HCT116 (cell line): ENCODE data around the gene IFIT3. TPM values are rescaled to one million over a fixed set of nuclear protein-coding genes. Genes with fewer than 3 reads are reported as not detected.

Experiments
- ATAC-seq: fragments of 200-7000 bp; cut with Tn5 transposase; 2 replicates; pipeline ENCODE4 v1.9.1; 2020; ENCODE audit warnings: mild to moderate bottlenecking, moderate library complexity
- Bru-seq: library from RNA; stranded (reverse); fragments of 400-500 nt; gene quantifications from one replicate; lab custom pipeline; 2021; lab: Mats Ljungman, UMichigan
- BruChase-seq, 2 experiments: library from RNA; stranded (reverse); fragments of 400-500 nt; gene quantifications; one replicate each; lab custom pipeline; 2021; lab: Mats Ljungman, UMichigan
- BruUV-seq: library from RNA; stranded (reverse); fragments of 400-500 nt; replicated peaks from 2 replicates; lab custom pipeline; 2021; lab: Mats Ljungman, UMichigan
- CTCF ChIA-PET: fragments of 300-600 bp; sonication (Branson Sonifier 250); formaldehyde crosslinking; loops from one replicate; lab custom pipeline; 2021; ENCODE audit warnings: antibody characterized with exemption; lab: Charles Lee
- POLR2A ChIA-PET: fragments of 300-600, 350-600 bp; sonication (Branson Sonifier 250); formaldehyde crosslinking; loops from one replicate; lab custom pipeline; 2021; ENCODE audit warnings: antibody characterized with exemption; lab: Charles Lee
- RAD21 ChIA-PET, 2 experiments: fragments of 300-600 bp; sonication (Branson Sonifier 250); formaldehyde crosslinking; loops; one replicate each; lab custom pipeline; 2023; ENCODE audit warnings: low total read pairs in 2 of 2; ENCODE audit not compliant: uncharacterized antibody in 2 of 2, unreplicated experiment in 2 of 2, low non-redundant PET in 1 of 2; lab: Charles Lee
- DNase-seq: peaks from one replicate; pipeline ENCODE4 v3.0.0-alpha.2; 2010; ENCODE audit warnings: low read depth, low spot score
- H2AFZ ChIP-seq: fragments of 200-600 bp; shearing (Covaris generic), sonication (generic); 2 replicates; pipeline ENCODE4 v1.6.1; 2017; ENCODE audit warnings: low read depth, mixed run types, mixed read lengths, antibody characterized with exemption, low read length; ENCODE audit not compliant: poor library complexity, severe bottlenecking
- H3K27ac ChIP-seq: 2 replicates; pipeline ENCODE4 v1.5.1; 2012; ENCODE audit warnings: low read depth, low read length
- H3K27me3 ChIP-seq: fragments of 200-600 bp; sonication (generic); 2 replicates; pipeline ENCODE4 v1.6.1; 2016; ENCODE audit warnings: mixed run types, low read length, mixed read lengths; ENCODE audit not compliant: insufficient read depth
- H3K36me3 ChIP-seq, 2 experiments: fragments of 200-500 bp in 1 of 2; fragments of 200-600 bp in 1 of 2; sonication (Bioruptor generic) in 1 of 2; sonication (generic) in 1 of 2; 2 replicates each; pipeline versions ENCODE4 v1.5.1 to v1.6.1; 2014 to 2016; ENCODE audit warnings: low read length in 2 of 2, inconsistent platforms in 1 of 2, mixed read lengths in 1 of 2, mixed run types in 1 of 2; ENCODE audit not compliant: insufficient read depth in 2 of 2, control insufficient read depth in 1 of 2
- H3K4me1 ChIP-seq, 2 experiments: fragments of 200-600 bp in 1 of 2; sonication (generic) in 1 of 2; 2 replicates each; pipeline versions ENCODE4 v1.5.1 to v1.6.1; 2012 to 2017; ENCODE audit warnings: low read length in 2 of 2, inconsistent platforms in 1 of 2, mild to moderate bottlenecking in 1 of 2, mixed read lengths in 1 of 2, mixed run types in 1 of 2, moderate library complexity in 1 of 2; ENCODE audit not compliant: insufficient read depth in 2 of 2, control insufficient read depth in 1 of 2
- H3K4me2 ChIP-seq: fragments of 200-600 bp; sonication (generic); 2 replicates; pipeline ENCODE4 v1.6.1; 2017; ENCODE audit warnings: mixed run types, low read length, mixed read lengths
- H3K4me3 ChIP-seq, 2 experiments: fragments of 200-600 bp in 1 of 2; sonication (generic) in 1 of 2; replicated peaks in 1 of 2; 2 replicates each; pipeline ENCODE4 v1.5.1; 2011 to 2016; ENCODE audit warnings: low read length in 2 of 2, control low read depth in 1 of 2, low read depth in 1 of 2, mild to moderate bottlenecking in 1 of 2, mixed read lengths in 1 of 2, mixed run types in 1 of 2
- H3K79me2 ChIP-seq: fragments of 200-600 bp; sonication (generic); 2 replicates; pipeline ENCODE4 v1.6.1; 2017; ENCODE audit warnings: mild to moderate bottlenecking, mixed run types, low read length, moderate library complexity, mixed read lengths; ENCODE audit not compliant: insufficient read depth
- H3K9ac ChIP-seq: fragments of 200-600 bp; sonication (generic); 2 replicates; pipeline ENCODE4 v1.6.1; 2016; ENCODE audit warnings: low read length, mixed read lengths
- H3K9me2 ChIP-seq: fragments of 200-600 bp; sonication (generic), shearing (Covaris generic); 2 replicates; pipeline ENCODE4 v1.6.1; 2017; ENCODE audit warnings: mixed run types, mild to moderate bottlenecking, moderate library complexity; ENCODE audit not compliant: insufficient read depth
- H3K9me3 ChIP-seq, 2 experiments: fragments of 200-500 bp in 1 of 2; fragments of 200-600 bp in 1 of 2; sonication (Bioruptor generic) in 1 of 2; sonication (generic) in 1 of 2; 2 replicates each; pipeline ENCODE4 v1.6.1; 2014 to 2017; ENCODE audit warnings: low read length in 2 of 2, mixed read lengths in 2 of 2, inconsistent platforms in 1 of 2, low read depth in 1 of 2, mild to moderate bottlenecking in 1 of 2, mixed run types in 1 of 2, moderate library complexity in 1 of 2; ENCODE audit not compliant: control insufficient read depth in 1 of 2, insufficient read depth in 1 of 2
- H4K20me1 ChIP-seq: fragments of 200-600 bp; sonication (generic), shearing (Covaris generic); 2 replicates; pipeline ENCODE4 v1.6.1; 2017; ENCODE audit warnings: mixed run types, mild to moderate bottlenecking, moderate library complexity; ENCODE audit not compliant: insufficient read depth
- ATF3 ChIP-seq: IDR thresholded peaks from 2 replicates; pipeline ENCODE4 v1.6.1; 2012
- CBX3 ChIP-seq: IDR thresholded peaks from 2 replicates; pipeline ENCODE4 v1.6.1; 2012; ENCODE audit warnings: low read depth
- EGR1 ChIP-seq: IDR thresholded peaks from 2 replicates; pipeline ENCODE4 v1.6.1; 2012; ENCODE audit warnings: low read depth
- EZH2 ChIP-seq: fragments of 200-600 bp; sonication (generic); IDR thresholded peaks from 2 replicates; pipeline ENCODE4 v1.6.1; 2017; ENCODE audit warnings: antibody characterized with exemption, mixed run types
- FOSL1 ChIP-seq: IDR thresholded peaks from 2 replicates; pipeline ENCODE4 v1.6.1; 2012; ENCODE audit warnings: low read depth
- JUND ChIP-seq: IDR thresholded peaks from 2 replicates; pipeline ENCODE4 v1.6.1; 2012
- MAX ChIP-seq: IDR thresholded peaks from 2 replicates; pipeline ENCODE4 v1.6.1; 2012
- POLR2A ChIP-seq: IDR thresholded peaks from 2 replicates; pipeline ENCODE4 v1.7.0; 2011; ENCODE audit warnings: borderline replicate concordance; ENCODE audit not compliant: insufficient read depth, insufficient read length; ENCODE audit errors: extremely low read depth
- POLR2AphosphoS5 ChIP-seq: IDR thresholded peaks from 2 replicates; pipeline ENCODE4 v1.6.1; 2011; ENCODE audit warnings: mild to moderate bottlenecking, low read depth, low read length, moderate library complexity
- RAD21 ChIP-seq: IDR thresholded peaks from 2 replicates; pipeline ENCODE4 v1.6.1; 2012; ENCODE audit warnings: low read depth, mild to moderate bottlenecking
- REST ChIP-seq: IDR thresholded peaks from 2 replicates; pipeline ENCODE4 v1.6.1; 2012; ENCODE audit warnings: low read depth
- SIN3A ChIP-seq: IDR thresholded peaks from 2 replicates; pipeline ENCODE4 v1.6.1; 2012; ENCODE audit warnings: low read depth
- SP1 ChIP-seq: IDR thresholded peaks from 2 replicates; pipeline ENCODE4 v1.6.1; 2012; ENCODE audit warnings: low read depth
- SRF ChIP-seq: IDR thresholded peaks from 2 replicates; pipeline ENCODE4 v1.6.1; 2012; ENCODE audit warnings: low read depth
- YY1 ChIP-seq: IDR thresholded peaks from 2 replicates; pipeline ENCODE4 v1.6.1; 2011; ENCODE audit warnings: low read length, low read depth, moderate library complexity, mild to moderate bottlenecking; ENCODE audit not compliant: insufficient replicate concordance; ENCODE audit errors: extremely low read depth
- ZFX ChIP-seq: fragments of 450-650 bp; IDR thresholded peaks from 2 replicates; pipeline ENCODE4 v1.6.1; 2017
- ZNF274 ChIP-seq: fragments of 200-500 bp; sonication (Bioruptor generic); IDR thresholded peaks from 2 replicates; pipeline ENCODE4 v1.6.1; 2014; ENCODE audit warnings: mild to moderate bottlenecking, low read depth, low read length, inconsistent platforms
- intact Hi-C: fragments of 100-400 bp; cut with micrococcal nuclease; formaldehyde crosslinking; loops from 2 replicates; pipeline ENCODE4 v1.10.0; 2022
- long read RNA-seq: library from polyadenylated mRNA; unstranded; transcript quantifications from one replicate; pipeline ENCODE4 v2.0.0, GENCODE V29; 2021; ENCODE audit not compliant: unreplicated experiment
- polyA plus RNA-seq: library from polyadenylated mRNA; unstranded; fragments of >200 nt; gene quantifications from 2 replicates; pipeline ENCODE4 v1.2.1, GENCODE V29; 2012; ENCODE audit warnings: missing spikeins
- total RNA-seq: library from RNA; stranded (reverse); gene quantifications from one replicate; pipeline ENCODE4 v1.2.1, GENCODE V29; 2021; ENCODE audit not compliant: unreplicated experiment

IFIT3 gene
- total RNA-seq (1.1 TPM), Bru-seq, nascent RNA (percentile 37 among the genes with signal in this experiment), BruChase-seq, experiment 1, labeled RNA remaining after a 6-hour chase (percentile 31 among the genes with signal in this experiment), BruChase-seq, experiment 2, labeled RNA remaining after a 2-hour chase (percentile 43 among the genes with signal in this experiment)
- 0.77 and 1.1 TPM in 2 replicates for polyA plus RNA-seq
- long read RNA-seq, partial matches to known transcripts: 0 of 2 reads
- long read RNA-seq, other reads (novel, unspliced or antisense): 0 of 2 reads

- intact Hi-C loops: no loop called here
Observed at GRCh38 chr10:89327803-89328441, at the start of gene IFIT3. Gene IFIT3 (plus strand): TSS chr10:89327997. CDS start chr10:89328074, 77 bp downstream.

More at GRCh38 chr10:89327803-89328441, at the start of gene IFIT3:
- TSS peak; percentile 74 for BruUV-seq
- DNase-seq: peak; percentile 44
- Histone ChIP-seq H3K9me3 (no peaks in the 10 kb centered on the region), H3K27ac (peak within 1 kb of the TSS; percentile 65), H3K79me2 (no peaks in the 10 kb centered on the region), H3K4me2 (peak within 1 kb of the TSS; percentile 75), H3K27me3 (no peaks in the 10 kb centered on the region), H3K9me2 (no peaks in the 10 kb centered on the region), H3K36me3 (no peaks in the 10 kb centered on the region), H3K4me1 (peaks cover 12 to 20% of the 10 kb centered on the region in 2 experiments; a peak in 3 of 4 replicates), H3K9ac (peak within 1 kb of the TSS; percentile 52), H4K20me1 (no peaks in the 10 kb centered on the region), H2AFZ (peak within 1 kb of the TSS; percentile 63), H3K4me3 (peak within 1 kb of the TSS; percentile 25 to 54)
- CTCF ChIA-PET: interaction anchor here (1.0 to 1.6 kb wide), 2 partner anchors 11 to 42 kb away, joined by 3 to 4 read pairs; no protein-coding TSS in a partner anchor
- TF ChIP-seq FOSL1: no peak; the same call in 1 of the 2 replicates
- peak; percentile 52 for TF ChIP-seq MAX
- peak; percentile 40 for TF ChIP-seq POLR2A
- peak; percentile 26; the same call in 1 of the 2 replicates for TF ChIP-seq SIN3A
- peak; percentile 50; the same call in 1 of the 2 replicates for TF ChIP-seq CBX3
- TF ChIP-seq SRF: 0 out of 2 replicates have a peak, but pooled peaks have one; percentile 11
- TF ChIP-seq REST: no peak
- TF ChIP-seq ATF3: no peak
- TF ChIP-seq POLR2AphosphoS5: peak; percentile 70
- no peak for TF ChIP-seq ZFX
- peak; percentile 36; the same call in 1 of the 2 replicates for TF ChIP-seq SP1
- TF ChIP-seq EGR1: no peak
- TF ChIP-seq ZNF274: no peak
- TF ChIP-seq EZH2: no peak
- TF ChIP-seq RAD21: peak; percentile 7; the same call in 1 of the 2 replicates
- no peak for TF ChIP-seq YY1
- TF ChIP-seq JUND: no peak
- POLR2A ChIA-PET: interaction anchor here (1.0 to 1.4 kb wide), 5 partner anchors 9 to 76 kb away, joined by 3 to 7 read pairs (median 3); partner anchors contain the start of gene LIPA
- RAD21 ChIA-PET: no interaction called here
- peak; percentile 95 for ATAC-seq
